WTC11 (cell line): ENCODE results near the gene PUDP. TPM values are rescaled to one million over a fixed set of nuclear protein-coding genes. Genes with fewer than 3 reads are reported as not detected.
A peak's percentile ranks its signal among the peaks of the same experiment; 100 is the strongest.

Experiments
- ATAC-seq: fragments of 200-7000 bp; cut with Tn5 transposase; 2 replicates; pipeline ENCODE4 v1.10.0; 2021; ENCODE audit warnings: mild to moderate bottlenecking, moderate library complexity
- CTCF ChIA-PET: fragments of 300-600 bp; sonication (Branson Sonifier 250); formaldehyde crosslinking; loops from one replicate; lab custom pipeline; 2021; ENCODE audit warnings: antibody characterized with exemption; lab: Charles Lee
- POLR2A ChIA-PET: fragments of 350-600 bp; sonication (Branson Sonifier 250); formaldehyde crosslinking; loops from one replicate; lab custom pipeline; 2021; ENCODE audit warnings: antibody characterized with exemption; lab: Charles Lee
- DNase-seq: peaks from one replicate; pipeline ENCODE4 v3.0.0; 2021; ENCODE audit warnings: low spot score
- H3K27ac Mint-ChIP-seq: 2 replicates; pipeline ENCODE4 v1.8.0; 2021; ENCODE audit warnings: mixed read lengths
- H3K27me3 Mint-ChIP-seq: 2 replicates; pipeline ENCODE4 v1.8.0; 2021; ENCODE audit warnings: low read depth, mild to moderate bottlenecking, moderate library complexity, mixed read lengths
- H3K36me3 Mint-ChIP-seq: 2 replicates; pipeline ENCODE4 v1.8.0; 2021; ENCODE audit warnings: mixed read lengths
- H3K4me1 Mint-ChIP-seq: 2 replicates; pipeline ENCODE4 v1.8.0; 2022; ENCODE audit warnings: mixed read lengths
- H3K4me3 Mint-ChIP-seq: 2 replicates; pipeline ENCODE4 v1.8.0; 2021; ENCODE audit warnings: mild to moderate bottlenecking, moderate library complexity, mixed read lengths
- H3K9me3 Mint-ChIP-seq: 2 replicates; pipeline ENCODE4 v1.8.0; 2021; ENCODE audit warnings: mixed read lengths
- AFF4 ChIP-seq: sonication (generic); formaldehyde crosslinking; IDR thresholded peaks from 2 replicates; pipeline ENCODE4 v1.8.1; 2023; ENCODE audit warnings: mild to moderate bottlenecking, missing genetic modification reagents, borderline replicate concordance
- CREB1 ChIP-seq: sonication (generic); formaldehyde crosslinking; IDR thresholded peaks from 2 replicates; pipeline ENCODE4 v1.8.0; 2023; ENCODE audit warnings: mild to moderate bottlenecking, missing genetic modification reagents
- ESRRA ChIP-seq: sonication (generic); formaldehyde crosslinking; IDR thresholded peaks from 2 replicates; pipeline ENCODE4 v1.8.1; 2022; ENCODE audit warnings: mild to moderate bottlenecking, missing genetic modification reagents, borderline replicate concordance
- FOXJ3 ChIP-seq: sonication (generic); formaldehyde crosslinking; IDR thresholded peaks from 2 replicates; pipeline ENCODE4 v1.9.0; 2021; ENCODE audit warnings: missing genetic modification reagents, mild to moderate bottlenecking, borderline replicate concordance
- GRHL2 ChIP-seq: fragments of 250-450 bp; sonication (Bioruptor Pico); IDR thresholded peaks from 2 replicates; pipeline ENCODE4 v1.8.0; 2022; ENCODE audit warnings: mild to moderate bottlenecking, moderate library complexity; ENCODE audit not compliant: insufficient replicate concordance, severe bottlenecking
- GTF2I ChIP-seq: fragments of 250-450 bp; sonication (Bioruptor Pico); conservative IDR thresholded peaks from 2 replicates; pipeline ENCODE4 v1.4.0; 2021; ENCODE audit warnings: mild to moderate bottlenecking
- PRRX2 ChIP-seq: fragments of 250-450 bp; sonication (Bioruptor Pico); IDR thresholded peaks from 2 replicates; pipeline ENCODE4 v1.8.0; 2021; ENCODE audit warnings: mild to moderate bottlenecking
- SMAD4 ChIP-seq: sonication (generic); formaldehyde crosslinking; IDR thresholded peaks from 2 replicates; pipeline ENCODE4 v1.8.0; 2022; ENCODE audit warnings: mild to moderate bottlenecking, missing genetic modification reagents
- SP1 ChIP-seq: sonication (generic); formaldehyde crosslinking; conservative IDR thresholded peaks from 2 replicates; pipeline ENCODE4 v1.8.1; 2022; ENCODE audit warnings: missing genetic modification reagents
- TP53 ChIP-seq: sonication (generic); formaldehyde crosslinking; IDR thresholded peaks from 2 replicates; pipeline ENCODE4 v1.8.1; 2023; ENCODE audit warnings: mild to moderate bottlenecking, missing genetic modification reagents
- ZNF219 ChIP-seq: sonication (generic); formaldehyde crosslinking; IDR thresholded peaks from 2 replicates; pipeline ENCODE4 v1.8.0; 2023; ENCODE audit warnings: missing genetic modification reagents, mild to moderate bottlenecking, borderline replicate concordance
- total RNA-seq: library from RNA; stranded (reverse); gene quantifications from 3 replicates; pipeline ENCODE4 v1.2.3, GENCODE V29; 2021
- TF ChIP-seq, protein P1 (sequence below): sonication (generic); formaldehyde crosslinking; IDR thresholded peaks from 2 replicates; pipeline ENCODE4 v1.8.1; 2023; ENCODE audit warnings: mild to moderate bottlenecking, missing genetic modification reagents, moderate library complexity
- TF ChIP-seq, protein P2 (sequence below): sonication (generic); formaldehyde crosslinking; IDR thresholded peaks from 2 replicates; pipeline ENCODE4 v1.8.1; 2022; ENCODE audit warnings: mild to moderate bottlenecking, missing genetic modification reagents, moderate library complexity, borderline replicate concordance
- TF ChIP-seq, protein P3 (sequence below): sonication (generic); formaldehyde crosslinking; IDR thresholded peaks from 2 replicates; pipeline ENCODE4 v1.8.0; 2022; ENCODE audit warnings: mild to moderate bottlenecking, missing genetic modification reagents
- TF ChIP-seq, protein P4 (sequence below): sonication (generic); formaldehyde crosslinking; IDR thresholded peaks from 2 replicates; pipeline ENCODE4 v1.8.0; 2023; ENCODE audit warnings: missing genetic modification reagents
- TF ChIP-seq, protein P5 (sequence below): fragments of 250-450 bp; sonication (Bioruptor Pico); IDR thresholded peaks from 2 replicates; pipeline ENCODE4 v2.1.2; 2022; ENCODE audit warnings: mild to moderate bottlenecking, moderate library complexity
- TF ChIP-seq, protein P6 (sequence below): sonication (generic); formaldehyde crosslinking; IDR thresholded peaks from 2 replicates; pipeline ENCODE4 v1.8.1; 2023; ENCODE audit warnings: mild to moderate bottlenecking, missing genetic modification reagents, moderate library complexity
- TF ChIP-seq, protein P7 (sequence below): sonication (generic); formaldehyde crosslinking; IDR thresholded peaks from 2 replicates; pipeline ENCODE4 v1.8.0; 2022; ENCODE audit warnings: missing genetic modification reagents

The PUDP gene
- total RNA-seq, 1 experiment from 2014 or later, result 20.8 TPM

DNA sequence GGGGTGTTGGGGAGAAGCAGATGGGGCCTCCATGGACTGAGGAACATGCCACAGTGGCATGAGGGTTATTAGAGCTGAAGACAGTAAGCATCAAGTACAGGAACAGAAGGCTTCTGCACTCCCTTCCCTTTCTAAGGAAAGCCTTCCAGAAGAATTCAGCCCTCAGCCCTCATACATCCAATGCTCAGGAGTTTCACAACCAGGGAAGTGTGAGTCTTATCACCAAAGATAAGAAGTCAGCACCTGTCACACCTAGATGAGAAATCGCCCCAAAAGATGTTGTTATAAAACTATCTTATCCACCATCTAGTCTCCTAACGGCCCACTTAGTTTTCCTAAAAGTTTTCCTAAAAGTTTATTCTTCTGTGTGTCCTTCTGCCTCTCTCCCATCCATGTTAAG is 78.4 kb downstream of the PUDP start (continued):
- TF ChIP-seq, protein P1, sequence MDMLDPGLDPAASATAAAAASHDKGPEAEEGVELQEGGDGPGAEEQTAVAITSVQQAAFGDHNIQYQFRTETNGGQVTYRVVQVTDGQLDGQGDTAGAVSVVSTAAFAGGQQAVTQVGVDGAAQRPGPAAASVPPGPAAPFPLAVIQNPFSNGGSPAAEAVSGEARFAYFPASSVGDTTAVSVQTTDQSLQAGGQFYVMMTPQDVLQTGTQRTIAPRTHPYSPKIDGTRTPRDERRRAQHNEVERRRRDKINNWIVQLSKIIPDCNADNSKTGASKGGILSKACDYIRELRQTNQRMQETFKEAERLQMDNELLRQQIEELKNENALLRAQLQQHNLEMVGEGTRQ (CRISPR knock-in tag), result no peak
- no peak for TF ChIP-seq SMAD4 (CRISPR knock-in tag)
- TF ChIP-seq, protein P2, sequence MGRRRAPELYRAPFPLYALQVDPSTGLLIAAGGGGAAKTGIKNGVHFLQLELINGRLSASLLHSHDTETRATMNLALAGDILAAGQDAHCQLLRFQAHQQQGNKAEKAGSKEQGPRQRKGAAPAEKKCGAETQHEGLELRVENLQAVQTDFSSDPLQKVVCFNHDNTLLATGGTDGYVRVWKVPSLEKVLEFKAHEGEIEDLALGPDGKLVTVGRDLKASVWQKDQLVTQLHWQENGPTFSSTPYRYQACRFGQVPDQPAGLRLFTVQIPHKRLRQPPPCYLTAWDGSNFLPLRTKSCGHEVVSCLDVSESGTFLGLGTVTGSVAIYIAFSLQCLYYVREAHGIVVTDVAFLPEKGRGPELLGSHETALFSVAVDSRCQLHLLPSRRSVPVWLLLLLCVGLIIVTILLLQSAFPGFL (CRISPR knock-in tag), result no peak

DNA sequence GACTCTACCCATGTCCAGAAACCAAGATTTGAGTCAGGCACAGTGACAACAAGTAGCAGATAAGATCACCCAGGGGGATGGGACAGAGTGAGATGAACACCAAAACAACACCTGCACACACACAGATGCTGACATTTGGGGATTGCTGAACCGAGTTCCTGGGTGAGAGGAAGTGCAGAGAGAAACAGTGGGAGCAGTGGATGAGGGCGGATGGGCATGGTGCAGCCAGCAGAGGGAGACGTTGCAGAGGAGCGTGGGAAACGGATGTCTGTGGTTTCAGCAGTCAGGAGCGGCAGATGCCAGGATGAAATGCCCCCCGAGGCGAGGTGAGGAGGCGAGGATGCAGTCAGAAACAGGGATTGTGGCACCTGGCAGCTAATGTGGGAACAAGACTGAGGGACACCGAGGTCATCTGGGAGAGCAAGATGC is 79.0 kb downstream of the PUDP start:
- ATAC-seq (peak; percentile 71), DNase-seq (peak; percentile 54)
- H3K27me3 Mint-ChIP-seq, result no peaks in the 10 kb centered on the region
- CTCF ChIA-PET, result no interaction called here
- TF ChIP-seq, protein P3, sequence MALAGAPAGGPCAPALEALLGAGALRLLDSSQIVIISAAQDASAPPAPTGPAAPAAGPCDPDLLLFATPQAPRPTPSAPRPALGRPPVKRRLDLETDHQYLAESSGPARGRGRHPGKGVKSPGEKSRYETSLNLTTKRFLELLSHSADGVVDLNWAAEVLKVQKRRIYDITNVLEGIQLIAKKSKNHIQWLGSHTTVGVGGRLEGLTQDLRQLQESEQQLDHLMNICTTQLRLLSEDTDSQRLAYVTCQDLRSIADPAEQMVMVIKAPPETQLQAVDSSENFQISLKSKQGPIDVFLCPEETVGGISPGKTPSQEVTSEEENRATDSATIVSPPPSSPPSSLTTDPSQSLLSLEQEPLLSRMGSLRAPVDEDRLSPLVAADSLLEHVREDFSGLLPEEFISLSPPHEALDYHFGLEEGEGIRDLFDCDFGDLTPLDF (CRISPR knock-in tag), result no peak
- TF ChIP-seq ZNF219 (CRISPR knock-in tag), result no peak
- TF ChIP-seq SP1 (CRISPR knock-in tag), result no peak
- TF ChIP-seq, protein P4, sequence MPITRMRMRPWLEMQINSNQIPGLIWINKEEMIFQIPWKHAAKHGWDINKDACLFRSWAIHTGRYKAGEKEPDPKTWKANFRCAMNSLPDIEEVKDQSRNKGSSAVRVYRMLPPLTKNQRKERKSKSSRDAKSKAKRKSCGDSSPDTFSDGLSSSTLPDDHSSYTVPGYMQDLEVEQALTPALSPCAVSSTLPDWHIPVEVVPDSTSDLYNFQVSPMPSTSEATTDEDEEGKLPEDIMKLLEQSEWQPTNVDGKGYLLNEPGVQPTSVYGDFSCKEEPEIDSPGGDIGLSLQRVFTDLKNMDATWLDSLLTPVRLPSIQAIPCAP (CRISPR knock-in tag), result no peak
- TF ChIP-seq GRHL2 (CRISPR knock-in tag), result no peak
- H3K27ac Mint-ChIP-seq, result no peak overlapping the region
- peaks cover 20% of the 10 kb centered on the region for H3K36me3 Mint-ChIP-seq
- H3K4me3 Mint-ChIP-seq, result no peak overlapping the region
- POLR2A ChIA-PET, result no interaction called here
- peaks cover 7% of the 10 kb centered on the region; the same call in 1 of the 2 replicates for H3K4me1 Mint-ChIP-seq
- peaks cover 6% of the 10 kb centered on the region for H3K9me3 Mint-ChIP-seq

DNA sequence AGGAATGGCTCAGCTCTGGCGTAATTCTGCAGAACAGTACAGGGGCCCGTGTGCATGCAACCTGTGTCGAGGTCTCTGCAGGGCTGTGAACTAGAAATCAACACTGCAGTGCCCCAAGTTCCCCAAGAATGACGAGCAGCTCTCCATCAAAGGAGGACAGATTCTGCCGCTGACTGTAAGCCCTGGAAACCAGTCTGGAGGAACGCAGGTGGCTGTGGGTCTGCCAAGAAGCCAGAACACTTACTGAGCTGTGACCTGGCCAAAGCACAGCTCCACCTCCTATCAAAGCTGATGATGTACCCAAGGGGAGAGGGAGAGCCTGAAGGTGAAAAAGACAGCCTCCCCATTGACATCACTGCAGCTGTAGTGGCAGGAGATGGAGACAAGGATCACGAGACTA is 80.7 kb downstream of the PUDP start:
- DNase-seq (no peak), ATAC-seq (no peak)
- ChIA-PET POLR2A (no interaction called here), CTCF (no interaction called here)
- H3K4me1 Mint-ChIP-seq, result peaks cover 7% of the 10 kb centered on the region; the same call in 1 of the 2 replicates
- no peaks in the 10 kb centered on the region for H3K27me3 Mint-ChIP-seq
- peaks cover 6% of the 10 kb centered on the region for H3K9me3 Mint-ChIP-seq
- peaks cover 22% of the 10 kb centered on the region for H3K36me3 Mint-ChIP-seq
- no peak overlapping the region for H3K27ac Mint-ChIP-seq
- no peak overlapping the region for H3K4me3 Mint-ChIP-seq
- TF ChIP-seq, protein P4 (CRISPR knock-in tag), result no peak
- TF ChIP-seq, protein P5, sequence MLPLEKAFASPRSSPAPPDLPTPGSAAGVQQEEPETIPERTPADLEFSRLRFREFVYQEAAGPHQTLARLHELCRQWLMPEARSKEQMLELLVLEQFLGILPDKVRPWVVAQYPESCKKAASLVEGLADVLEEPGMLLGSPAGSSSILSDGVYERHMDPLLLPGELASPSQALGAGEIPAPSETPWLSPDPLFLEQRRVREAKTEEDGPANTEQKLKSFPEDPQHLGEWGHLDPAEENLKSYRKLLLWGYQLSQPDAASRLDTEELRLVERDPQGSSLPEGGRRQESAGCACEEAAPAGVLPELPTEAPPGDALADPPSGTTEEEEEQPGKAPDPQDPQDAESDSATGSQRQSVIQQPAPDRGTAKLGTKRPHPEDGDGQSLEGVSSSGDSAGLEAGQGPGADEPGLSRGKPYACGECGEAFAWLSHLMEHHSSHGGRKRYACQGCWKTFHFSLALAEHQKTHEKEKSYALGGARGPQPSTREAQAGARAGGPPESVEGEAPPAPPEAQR (CRISPR knock-in tag), result no peak
- TF ChIP-seq ESRRA (CRISPR knock-in tag) (no peak), FOXJ3 (no peak), CREB1 (no peak), AFF4 (CRISPR knock-in tag) (no peak), PRRX2 (no peak), TP53 (CRISPR knock-in tag) (no peak), GTF2I (no peak)
- TF ChIP-seq, protein P6, sequence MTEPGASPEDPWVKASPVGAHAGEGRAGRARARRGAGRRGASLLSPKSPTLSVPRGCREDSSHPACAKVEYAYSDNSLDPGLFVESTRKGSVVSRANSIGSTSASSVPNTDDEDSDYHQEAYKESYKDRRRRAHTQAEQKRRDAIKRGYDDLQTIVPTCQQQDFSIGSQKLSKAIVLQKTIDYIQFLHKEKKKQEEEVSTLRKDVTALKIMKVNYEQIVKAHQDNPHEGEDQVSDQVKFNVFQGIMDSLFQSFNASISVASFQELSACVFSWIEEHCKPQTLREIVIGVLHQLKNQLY (CRISPR knock-in tag), result no peak
- TF ChIP-seq, protein P7, sequence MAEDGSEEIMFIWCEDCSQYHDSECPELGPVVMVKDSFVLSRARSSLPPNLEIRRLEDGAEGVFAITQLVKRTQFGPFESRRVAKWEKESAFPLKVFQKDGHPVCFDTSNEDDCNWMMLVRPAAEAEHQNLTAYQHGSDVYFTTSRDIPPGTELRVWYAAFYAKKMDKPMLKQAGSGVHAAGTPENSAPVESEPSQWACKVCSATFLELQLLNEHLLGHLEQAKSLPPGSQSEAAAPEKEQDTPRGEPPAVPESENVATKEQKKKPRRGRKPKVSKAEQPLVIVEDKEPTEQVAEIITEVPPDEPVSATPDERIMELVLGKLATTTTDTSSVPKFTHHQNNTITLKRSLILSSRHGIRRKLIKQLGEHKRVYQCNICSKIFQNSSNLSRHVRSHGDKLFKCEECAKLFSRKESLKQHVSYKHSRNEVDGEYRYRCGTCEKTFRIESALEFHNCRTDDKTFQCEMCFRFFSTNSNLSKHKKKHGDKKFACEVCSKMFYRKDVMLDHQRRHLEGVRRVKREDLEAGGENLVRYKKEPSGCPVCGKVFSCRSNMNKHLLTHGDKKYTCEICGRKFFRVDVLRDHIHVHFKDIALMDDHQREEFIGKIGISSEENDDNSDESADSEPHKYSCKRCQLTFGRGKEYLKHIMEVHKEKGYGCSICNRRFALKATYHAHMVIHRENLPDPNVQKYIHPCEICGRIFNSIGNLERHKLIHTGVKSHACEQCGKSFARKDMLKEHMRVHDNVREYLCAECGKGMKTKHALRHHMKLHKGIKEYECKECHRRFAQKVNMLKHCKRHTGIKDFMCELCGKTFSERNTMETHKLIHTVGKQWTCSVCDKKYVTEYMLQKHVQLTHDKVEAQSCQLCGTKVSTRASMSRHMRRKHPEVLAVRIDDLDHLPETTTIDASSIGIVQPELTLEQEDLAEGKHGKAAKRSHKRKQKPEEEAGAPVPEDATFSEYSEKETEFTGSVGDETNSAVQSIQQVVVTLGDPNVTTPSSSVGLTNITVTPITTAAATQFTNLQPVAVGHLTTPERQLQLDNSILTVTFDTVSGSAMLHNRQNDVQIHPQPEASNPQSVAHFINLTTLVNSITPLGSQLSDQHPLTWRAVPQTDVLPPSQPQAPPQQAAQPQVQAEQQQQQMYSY (CRISPR knock-in tag), result no peak
